ENCODE measurements around the gene CFAP46. TPM values are rescaled to one million over a fixed set of nuclear protein-coding genes. Genes with fewer than 3 reads are reported as not detected.

Gene CFAP46
- total and polyA plus RNA-seq, 4 donors, result 0.33 to 0.59 (median 0.42) TPM

DNA sequence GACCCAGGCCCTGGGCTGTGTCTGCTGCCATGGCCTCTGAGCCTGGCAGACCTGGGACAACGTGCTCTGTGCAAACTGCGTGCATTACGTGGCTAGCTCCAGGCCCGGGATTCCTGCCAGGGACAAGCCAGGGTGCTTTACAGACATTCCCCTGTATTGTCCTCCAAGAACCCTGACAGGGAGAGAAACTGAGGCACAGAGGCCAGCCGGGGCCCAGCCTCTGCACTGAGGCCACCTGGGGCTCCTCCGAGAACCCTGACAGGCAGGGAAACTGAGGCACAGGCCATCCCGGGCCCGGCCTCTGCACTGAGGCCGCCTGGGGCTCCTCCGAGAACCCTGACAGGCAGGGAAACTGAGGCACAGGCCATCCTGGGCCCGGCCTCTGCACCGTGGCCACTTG is 64.9 kb downstream of the CFAP46 start:
- DNase-seq (ENCODE audit: low spot score), result no peak
- Histone ChIP-seq H3K36me3 (ENCODE audit: control insufficient read depth in 4 of 4, insufficient read depth in 3 of 4, low read depth in 1 of 4, low read length in 3 of 4) (no peaks in the 10 kb centered on the region), H3K27ac (ENCODE audit: low read depth in 1 of 2, low read length in 2 of 2) (no peak overlapping the region), H3K9me3 (ENCODE audit: control insufficient read depth in 4 of 4, low read length in 3 of 4) (no peaks in the 10 kb centered on the region), H3K4me3 (ENCODE audit: low read depth in 1 of 3, low read length in 3 of 3) (no peak overlapping the region), H3K4me1 (ENCODE audit: control insufficient read depth in 4 of 4, insufficient read depth in 4 of 4, low read length in 3 of 4) (no peaks in the 10 kb centered on the region), H3K27me3 (ENCODE audit: control insufficient read depth in 4 of 4, insufficient read depth in 4 of 4, low read length in 3 of 4) (peaks cover 0 to 4% (median 0%) of the 10 kb centered on the region in 4 donors), H3K9ac (ENCODE audit: low read depth in 1 of 2, low read length in 2 of 2) (no peak overlapping the region)
- TF ChIP-seq, protein P1, sequence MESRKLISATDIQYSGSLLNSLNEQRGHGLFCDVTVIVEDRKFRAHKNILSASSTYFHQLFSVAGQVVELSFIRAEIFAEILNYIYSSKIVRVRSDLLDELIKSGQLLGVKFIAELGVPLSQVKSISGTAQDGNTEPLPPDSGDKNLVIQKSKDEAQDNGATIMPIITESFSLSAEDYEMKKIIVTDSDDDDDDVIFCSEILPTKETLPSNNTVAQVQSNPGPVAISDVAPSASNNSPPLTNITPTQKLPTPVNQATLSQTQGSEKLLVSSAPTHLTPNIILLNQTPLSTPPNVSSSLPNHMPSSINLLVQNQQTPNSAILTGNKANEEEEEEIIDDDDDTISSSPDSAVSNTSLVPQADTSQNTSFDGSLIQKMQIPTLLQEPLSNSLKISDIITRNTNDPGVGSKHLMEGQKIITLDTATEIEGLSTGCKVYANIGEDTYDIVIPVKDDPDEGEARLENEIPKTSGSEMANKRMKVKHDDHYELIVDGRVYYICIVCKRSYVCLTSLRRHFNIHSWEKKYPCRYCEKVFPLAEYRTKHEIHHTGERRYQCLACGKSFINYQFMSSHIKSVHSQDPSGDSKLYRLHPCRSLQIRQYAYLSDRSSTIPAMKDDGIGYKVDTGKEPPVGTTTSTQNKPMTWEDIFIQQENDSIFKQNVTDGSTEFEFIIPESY (IDR thresholded peaks at IDR 0.05), result no peak
- TF ChIP-seq RXRA (IDR thresholded peaks at IDR 0.05), result no peak
- no peak for TF ChIP-seq JUND (IDR thresholded peaks at IDR 0.05)
- TF ChIP-seq, protein P2, sequence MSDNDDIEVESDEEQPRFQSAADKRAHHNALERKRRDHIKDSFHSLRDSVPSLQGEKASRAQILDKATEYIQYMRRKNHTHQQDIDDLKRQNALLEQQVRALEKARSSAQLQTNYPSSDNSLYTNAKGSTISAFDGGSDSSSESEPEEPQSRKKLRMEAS (IDR thresholded peaks at IDR 0.05), result no peak
- no peak for TF ChIP-seq TAF1 (conservative IDR thresholded peaks at IDR 0.05)
- no peak for TF ChIP-seq HNF4A (conservative IDR thresholded peaks at IDR 0.05)
- TF ChIP-seq YY1 (IDR thresholded peaks at IDR 0.05), result no peak
- no peak for TF ChIP-seq RAD21 (IDR thresholded peaks at IDR 0.05)
- no peak for TF ChIP-seq FOXA2 (IDR thresholded peaks at IDR 0.05)
- TF ChIP-seq, protein P3, sequence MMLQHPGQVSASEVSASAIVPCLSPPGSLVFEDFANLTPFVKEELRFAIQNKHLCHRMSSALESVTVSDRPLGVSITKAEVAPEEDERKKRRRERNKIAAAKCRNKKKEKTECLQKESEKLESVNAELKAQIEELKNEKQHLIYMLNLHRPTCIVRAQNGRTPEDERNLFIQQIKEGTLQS (IDR thresholded peaks at IDR 0.05), result no peak
- TF ChIP-seq, protein P4, sequence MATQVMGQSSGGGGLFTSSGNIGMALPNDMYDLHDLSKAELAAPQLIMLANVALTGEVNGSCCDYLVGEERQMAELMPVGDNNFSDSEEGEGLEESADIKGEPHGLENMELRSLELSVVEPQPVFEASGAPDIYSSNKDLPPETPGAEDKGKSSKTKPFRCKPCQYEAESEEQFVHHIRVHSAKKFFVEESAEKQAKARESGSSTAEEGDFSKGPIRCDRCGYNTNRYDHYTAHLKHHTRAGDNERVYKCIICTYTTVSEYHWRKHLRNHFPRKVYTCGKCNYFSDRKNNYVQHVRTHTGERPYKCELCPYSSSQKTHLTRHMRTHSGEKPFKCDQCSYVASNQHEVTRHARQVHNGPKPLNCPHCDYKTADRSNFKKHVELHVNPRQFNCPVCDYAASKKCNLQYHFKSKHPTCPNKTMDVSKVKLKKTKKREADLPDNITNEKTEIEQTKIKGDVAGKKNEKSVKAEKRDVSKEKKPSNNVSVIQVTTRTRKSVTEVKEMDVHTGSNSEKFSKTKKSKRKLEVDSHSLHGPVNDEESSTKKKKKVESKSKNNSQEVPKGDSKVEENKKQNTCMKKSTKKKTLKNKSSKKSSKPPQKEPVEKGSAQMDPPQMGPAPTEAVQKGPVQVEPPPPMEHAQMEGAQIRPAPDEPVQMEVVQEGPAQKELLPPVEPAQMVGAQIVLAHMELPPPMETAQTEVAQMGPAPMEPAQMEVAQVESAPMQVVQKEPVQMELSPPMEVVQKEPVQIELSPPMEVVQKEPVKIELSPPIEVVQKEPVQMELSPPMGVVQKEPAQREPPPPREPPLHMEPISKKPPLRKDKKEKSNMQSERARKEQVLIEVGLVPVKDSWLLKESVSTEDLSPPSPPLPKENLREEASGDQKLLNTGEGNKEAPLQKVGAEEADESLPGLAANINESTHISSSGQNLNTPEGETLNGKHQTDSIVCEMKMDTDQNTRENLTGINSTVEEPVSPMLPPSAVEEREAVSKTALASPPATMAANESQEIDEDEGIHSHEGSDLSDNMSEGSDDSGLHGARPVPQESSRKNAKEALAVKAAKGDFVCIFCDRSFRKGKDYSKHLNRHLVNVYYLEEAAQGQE (IDR thresholded peaks at IDR 0.05), result no peak
- TF ChIP-seq GABPA (IDR thresholded peaks at IDR 0.05 in 1 of 2, conservative IDR thresholded peaks at IDR 0.05 in 1 of 2), result no peak
- no peak for TF ChIP-seq HNF4G (IDR thresholded peaks at IDR 0.05)
- no peak for TF ChIP-seq EGR1 (IDR thresholded peaks at IDR 0.05; ENCODE audit: low read depth in 2 of 2)
- TF ChIP-seq, protein P5, sequence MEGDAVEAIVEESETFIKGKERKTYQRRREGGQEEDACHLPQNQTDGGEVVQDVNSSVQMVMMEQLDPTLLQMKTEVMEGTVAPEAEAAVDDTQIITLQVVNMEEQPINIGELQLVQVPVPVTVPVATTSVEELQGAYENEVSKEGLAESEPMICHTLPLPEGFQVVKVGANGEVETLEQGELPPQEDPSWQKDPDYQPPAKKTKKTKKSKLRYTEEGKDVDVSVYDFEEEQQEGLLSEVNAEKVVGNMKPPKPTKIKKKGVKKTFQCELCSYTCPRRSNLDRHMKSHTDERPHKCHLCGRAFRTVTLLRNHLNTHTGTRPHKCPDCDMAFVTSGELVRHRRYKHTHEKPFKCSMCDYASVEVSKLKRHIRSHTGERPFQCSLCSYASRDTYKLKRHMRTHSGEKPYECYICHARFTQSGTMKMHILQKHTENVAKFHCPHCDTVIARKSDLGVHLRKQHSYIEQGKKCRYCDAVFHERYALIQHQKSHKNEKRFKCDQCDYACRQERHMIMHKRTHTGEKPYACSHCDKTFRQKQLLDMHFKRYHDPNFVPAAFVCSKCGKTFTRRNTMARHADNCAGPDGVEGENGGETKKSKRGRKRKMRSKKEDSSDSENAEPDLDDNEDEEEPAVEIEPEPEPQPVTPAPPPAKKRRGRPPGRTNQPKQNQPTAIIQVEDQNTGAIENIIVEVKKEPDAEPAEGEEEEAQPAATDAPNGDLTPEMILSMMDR (IDR thresholded peaks at IDR 0.05; ENCODE audit: low read depth, low read length, missing input control), result no peak
- no peak for TF ChIP-seq SP1 (IDR thresholded peaks at IDR 0.05)
- no peak for TF ChIP-seq NR2F2 (IDR thresholded peaks at IDR 0.05)
- no peak for TF ChIP-seq FOXA1 (IDR thresholded peaks at IDR 0.05)
- WGBS, result 87% methylated on average over 12 of the region's 12 CpGs

Data from liver (tissue), 9 donors.